Left ventricle myocardium inferior (tissue), 1 donor: ENCODE results near the gene CCN2. TPM values are rescaled to one million over a fixed set of nuclear protein-coding genes. Genes with fewer than 3 reads are reported as not detected.
A peak's percentile ranks its signal among the peaks of the same experiment; 100 is the strongest.

Experiments
- DNase-seq: peaks from one replicate; pipeline ENCODE4 v3.0.0-alpha.2; 2020
- H3K27ac ChIP-seq: fragments of 200-600 bp; replicated peaks from 2 replicates; pipeline ENCODE4 v1.8.0; 2021
- H3K27me3 ChIP-seq: fragments of 200-600 bp; 2 replicates; pipeline ENCODE4 v1.8.0; 2021; ENCODE audit warnings: low read depth
- H3K36me3 ChIP-seq: fragments of 200-600 bp; 2 replicates; pipeline ENCODE4 v1.8.0; 2021
- H3K4me1 ChIP-seq: fragments of 200-600 bp; 2 replicates; pipeline ENCODE4 v1.8.0; 2021
- H3K4me3 ChIP-seq: fragments of 200-600 bp; 2 replicates; pipeline ENCODE4 v1.8.0; 2021; ENCODE audit warnings: mild to moderate bottlenecking, moderate library complexity
- H3K9me3 ChIP-seq: fragments of 200-600 bp; replicated peaks from 2 replicates; pipeline ENCODE4 v1.8.0; 2021
- CTCF ChIP-seq: fragments of 200-600 bp; IDR thresholded peaks from 2 replicates; pipeline ENCODE4 v1.8.0; 2021; ENCODE audit warnings: antibody characterized with exemption, mild to moderate bottlenecking, borderline replicate concordance
- intact Hi-C: fragments of 100-400 bp; cut with micrococcal nuclease; formaldehyde crosslinking; loops from one replicate; pipeline ENCODE4 v1.11.0; 2022
- long read RNA-seq: library from polyadenylated mRNA; unstranded; transcript quantifications from one replicate; pipeline ENCODE4 v2.0.0, GENCODE V29; 2021
- total RNA-seq: library from RNA; stranded (reverse); fragmentation: NEBNext Ultra II Directional; extraction: Animal tissue kit (Norgen Biotek cat#: 25700); gene quantifications from one replicate; pipeline ENCODE4 v1.2.1, GENCODE V29; 2021
- donor health status: DM: no; HTN: yes; CAD: no; lungs with severe emphysema.

The CCN2 gene
- 33.0 TPM for total RNA-seq
- long read RNA-seq, transcript CTGF-201 (5 exons, 2,339 nt), result major isoform, 67 of 79 reads
- long read RNA-seq, partial matches to known transcripts, result 9 of 79 reads
- long read RNA-seq, other reads (novel, unspliced or antisense), result 3 of 79 reads

- Histone ChIP-seq H3K4me1 (peaks cover 63% of the 10 kb centered on the region), H3K9me3 (no peaks in the 10 kb centered on the region), H3K27me3 (no peaks in the 10 kb centered on the region), H3K36me3 (peaks cover 3% of the 10 kb centered on the region), H3K4me3 (peak within 1 kb of the TSS; percentile 80), H3K27ac (peak within 1 kb of the TSS; percentile 97)
- TF ChIP-seq CTCF, result peak; percentile 9
- DNase-seq, result peak; percentile 77
- intact Hi-C loops, result no loop called here
Measured at GRCh38 chr6:131950767-131951575, at the start of gene CCN2. Gene CCN2, minus strand, starts transcription at chr6:131951372. Its CDS starts 200 bp downstream, at chr6:131951172.

- no peak for DNase-seq
- peak overlapping the region; percentile 7 for H3K27ac ChIP-seq
Measured at GRCh38 chr6:132000296-132000695, 49.1 kb upstream of the CCN2 start.

GRCh38 chr6:131999545-132000146 is 48.5 kb upstream of the CCN2 start:
- H3K27ac ChIP-seq, result peak overlapping the region; percentile 7
- intact Hi-C loops, result no loop called here
- DNase-seq, result no peak
- H3K4me1 ChIP-seq, result peaks cover 27% of the 10 kb centered on the region
- peaks cover 14% of the 10 kb centered on the region for H3K9me3 ChIP-seq
- H3K4me3 ChIP-seq, result no peak overlapping the region
- H3K36me3 ChIP-seq, result no peaks in the 10 kb centered on the region
- no peaks in the 10 kb centered on the region for H3K27me3 ChIP-seq
- no peak for TF ChIP-seq CTCF

More at GRCh38 chr6:132000296-132000695, 49.1 kb upstream of the CCN2 start:
- intact Hi-C loops, result no loop called here
- no peak for TF ChIP-seq CTCF
- no peaks in the 10 kb centered on the region for H3K36me3 ChIP-seq
- H3K9me3 ChIP-seq, result peaks cover 14% of the 10 kb centered on the region
- H3K4me1 ChIP-seq, result peaks cover 27% of the 10 kb centered on the region
- no peak overlapping the region for H3K4me3 ChIP-seq
- no peaks in the 10 kb centered on the region for H3K27me3 ChIP-seq

GRCh38 chr6:131998255-131998982 is 47.2 kb upstream of the CCN2 start:
- intact Hi-C loops, result no loop called here
- H3K36me3 ChIP-seq, result no peaks in the 10 kb centered on the region
- H3K4me1 ChIP-seq, result peaks cover 27% of the 10 kb centered on the region
- H3K9me3 ChIP-seq, result peaks cover 3% of the 10 kb centered on the region
- no peak for DNase-seq
- H3K27ac ChIP-seq, result peak overlapping the region; percentile 34
- no peak overlapping the region for H3K4me3 ChIP-seq
- TF ChIP-seq CTCF, result no peak
- H3K27me3 ChIP-seq, result no peaks in the 10 kb centered on the region

- intact Hi-C loops, result no loop called here
Measured at GRCh38 chr6:131997429-131998153, 46.4 kb upstream of the CCN2 start.

More at GRCh38 chr6:131997429-131998153, 46.4 kb upstream of the CCN2 start:
- TF ChIP-seq CTCF, result no peak
- no peak overlapping the region for H3K4me3 ChIP-seq
- H3K27me3 ChIP-seq, result no peaks in the 10 kb centered on the region
- DNase-seq, result no peak
- peak overlapping the region; percentile 34 for H3K27ac ChIP-seq
- H3K9me3 ChIP-seq, result no peaks in the 10 kb centered on the region
- no peaks in the 10 kb centered on the region for H3K36me3 ChIP-seq
- peaks cover 27% of the 10 kb centered on the region for H3K4me1 ChIP-seq
